Ishikawa (cell line): ENCODE results near the gene CA10.

ENCODE experiments used
- CEBPB ChIP-seq: IDR thresholded peaks from 2 replicates; pipeline ENCODE4 v1.6.1; 2012
- CREB1 ChIP-seq: IDR thresholded peaks from 2 replicates; pipeline ENCODE4 v1.6.1; 2012; ENCODE audit warnings: low read depth
- EGR1 ChIP-seq: IDR thresholded peaks from 2 replicates; pipeline ENCODE4 v1.6.1; 2012
- EP300 ChIP-seq: IDR thresholded peaks from 2 replicates; pipeline ENCODE4 v1.6.1; 2012; ENCODE audit warnings: borderline replicate concordance
- FOXM1 ChIP-seq: IDR thresholded peaks from 2 replicates; pipeline ENCODE4 v1.6.1; 2012; ENCODE audit warnings: low read depth, borderline replicate concordance
- NFIC ChIP-seq: IDR thresholded peaks from 2 replicates; pipeline ENCODE4 v1.6.1; 2012
- RAD21 ChIP-seq: IDR thresholded peaks from 2 replicates; pipeline ENCODE4 v1.6.1; 2012; ENCODE audit warnings: low read depth
- TAF1 ChIP-seq: IDR thresholded peaks from 2 replicates; pipeline ENCODE4 v1.6.1; 2012; ENCODE audit warnings: low read depth, mild to moderate bottlenecking
- TCF12 ChIP-seq: IDR thresholded peaks from 2 replicates; pipeline ENCODE4 v1.6.1; 2012; ENCODE audit warnings: low read depth
- TEAD4 ChIP-seq: IDR thresholded peaks from 2 replicates; pipeline ENCODE4 v1.6.1; 2012
- YY1 ChIP-seq: IDR thresholded peaks from 2 replicates; pipeline ENCODE4 v1.6.1; 2012; ENCODE audit warnings: low read depth
- ZBTB7A ChIP-seq: IDR thresholded peaks from 2 replicates; pipeline ENCODE4 v1.6.1; 2012; ENCODE audit warnings: low read depth
- TF ChIP-seq, protein P1 (sequence below): IDR thresholded peaks from 2 replicates; pipeline ENCODE4 v1.6.1; 2012
- TF ChIP-seq, protein P2 (sequence below): IDR thresholded peaks from 2 replicates; pipeline ENCODE4 v1.6.1; 2012
- TF ChIP-seq, protein P3 (sequence below): IDR thresholded peaks from 2 replicates; pipeline ENCODE4 v1.6.1; 2012; ENCODE audit warnings: low read depth, mild to moderate bottlenecking

Gene CA10

DNA sequence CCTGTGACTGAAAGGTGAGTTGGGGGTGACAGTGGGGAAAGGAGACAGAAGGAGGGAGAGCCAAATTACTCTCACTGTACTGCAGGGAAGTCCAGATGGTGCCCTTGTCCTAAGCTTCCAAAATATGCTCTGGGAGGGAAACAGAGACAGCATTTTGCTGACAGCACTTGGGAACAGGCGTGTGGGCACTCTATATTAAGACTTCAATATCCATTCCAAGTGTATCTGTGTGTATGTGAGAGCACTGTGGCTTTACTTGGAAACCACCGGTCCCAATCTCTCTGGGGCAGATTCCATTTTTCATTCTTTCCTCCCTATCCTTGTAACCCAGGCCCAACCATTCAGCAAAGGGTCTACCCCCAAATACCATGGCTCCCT, 490.8 kb downstream of the CA10 start:
- TF ChIP-seq NFIC (no peak), CREB1 (no peak), TEAD4 (no peak), EGR1 (no peak), YY1 (no peak), EP300 (no peak), ZBTB7A (no peak), RAD21 (no peak), TCF12 (no peak), FOXM1 (no peak), TAF1 (no peak)
- TF ChIP-seq, protein P1, sequence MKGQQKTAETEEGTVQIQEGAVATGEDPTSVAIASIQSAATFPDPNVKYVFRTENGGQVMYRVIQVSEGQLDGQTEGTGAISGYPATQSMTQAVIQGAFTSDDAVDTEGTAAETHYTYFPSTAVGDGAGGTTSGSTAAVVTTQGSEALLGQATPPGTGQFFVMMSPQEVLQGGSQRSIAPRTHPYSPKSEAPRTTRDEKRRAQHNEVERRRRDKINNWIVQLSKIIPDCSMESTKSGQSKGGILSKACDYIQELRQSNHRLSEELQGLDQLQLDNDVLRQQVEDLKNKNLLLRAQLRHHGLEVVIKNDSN = no peak
- TF ChIP-seq, protein P2, sequence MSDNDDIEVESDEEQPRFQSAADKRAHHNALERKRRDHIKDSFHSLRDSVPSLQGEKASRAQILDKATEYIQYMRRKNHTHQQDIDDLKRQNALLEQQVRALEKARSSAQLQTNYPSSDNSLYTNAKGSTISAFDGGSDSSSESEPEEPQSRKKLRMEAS = no peak
- TF ChIP-seq, protein P3, sequence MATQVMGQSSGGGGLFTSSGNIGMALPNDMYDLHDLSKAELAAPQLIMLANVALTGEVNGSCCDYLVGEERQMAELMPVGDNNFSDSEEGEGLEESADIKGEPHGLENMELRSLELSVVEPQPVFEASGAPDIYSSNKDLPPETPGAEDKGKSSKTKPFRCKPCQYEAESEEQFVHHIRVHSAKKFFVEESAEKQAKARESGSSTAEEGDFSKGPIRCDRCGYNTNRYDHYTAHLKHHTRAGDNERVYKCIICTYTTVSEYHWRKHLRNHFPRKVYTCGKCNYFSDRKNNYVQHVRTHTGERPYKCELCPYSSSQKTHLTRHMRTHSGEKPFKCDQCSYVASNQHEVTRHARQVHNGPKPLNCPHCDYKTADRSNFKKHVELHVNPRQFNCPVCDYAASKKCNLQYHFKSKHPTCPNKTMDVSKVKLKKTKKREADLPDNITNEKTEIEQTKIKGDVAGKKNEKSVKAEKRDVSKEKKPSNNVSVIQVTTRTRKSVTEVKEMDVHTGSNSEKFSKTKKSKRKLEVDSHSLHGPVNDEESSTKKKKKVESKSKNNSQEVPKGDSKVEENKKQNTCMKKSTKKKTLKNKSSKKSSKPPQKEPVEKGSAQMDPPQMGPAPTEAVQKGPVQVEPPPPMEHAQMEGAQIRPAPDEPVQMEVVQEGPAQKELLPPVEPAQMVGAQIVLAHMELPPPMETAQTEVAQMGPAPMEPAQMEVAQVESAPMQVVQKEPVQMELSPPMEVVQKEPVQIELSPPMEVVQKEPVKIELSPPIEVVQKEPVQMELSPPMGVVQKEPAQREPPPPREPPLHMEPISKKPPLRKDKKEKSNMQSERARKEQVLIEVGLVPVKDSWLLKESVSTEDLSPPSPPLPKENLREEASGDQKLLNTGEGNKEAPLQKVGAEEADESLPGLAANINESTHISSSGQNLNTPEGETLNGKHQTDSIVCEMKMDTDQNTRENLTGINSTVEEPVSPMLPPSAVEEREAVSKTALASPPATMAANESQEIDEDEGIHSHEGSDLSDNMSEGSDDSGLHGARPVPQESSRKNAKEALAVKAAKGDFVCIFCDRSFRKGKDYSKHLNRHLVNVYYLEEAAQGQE = no peak

DNA sequence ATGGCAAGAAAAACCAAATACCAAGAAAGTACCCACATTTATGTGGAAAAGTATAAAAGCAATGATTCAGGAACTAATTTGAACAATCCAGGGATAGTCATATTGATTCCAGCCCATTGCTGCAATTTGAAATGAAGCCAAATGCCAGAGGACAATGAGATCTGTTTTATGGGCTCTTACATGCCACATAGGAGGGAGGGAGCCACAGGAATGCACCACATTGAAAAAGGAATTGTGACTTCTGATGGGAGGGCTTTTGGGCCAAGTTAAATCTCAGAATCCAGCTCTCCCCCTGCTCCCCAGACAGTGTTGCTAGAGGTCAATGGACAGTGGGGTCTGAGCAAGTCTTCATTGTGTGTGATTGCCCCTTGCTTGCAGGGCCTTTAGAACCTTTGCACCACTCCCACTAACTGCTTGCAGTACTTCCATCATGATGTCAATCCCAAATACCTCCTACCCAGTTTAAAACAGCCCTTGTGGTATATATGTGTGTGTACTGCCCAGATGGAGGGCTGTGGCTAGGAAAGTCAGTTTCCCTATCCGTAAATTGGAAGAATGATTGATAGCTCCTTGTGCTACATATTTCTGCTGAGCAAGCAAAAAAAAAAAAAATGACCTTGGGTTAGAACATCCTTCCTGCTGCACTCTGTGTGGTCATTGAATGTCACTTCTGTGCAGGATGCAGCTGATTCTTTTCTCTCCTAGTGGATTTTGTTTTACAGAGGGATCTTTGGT, 491.4 kb downstream of the CA10 start:
- TF ChIP-seq YY1 (no peak), NFIC (no peak), EP300 (no peak), TCF12 (no peak), CREB1 (no peak)
- TF ChIP-seq, protein P3 = no peak
- TF ChIP-seq, protein P2 = no peak

DNA sequence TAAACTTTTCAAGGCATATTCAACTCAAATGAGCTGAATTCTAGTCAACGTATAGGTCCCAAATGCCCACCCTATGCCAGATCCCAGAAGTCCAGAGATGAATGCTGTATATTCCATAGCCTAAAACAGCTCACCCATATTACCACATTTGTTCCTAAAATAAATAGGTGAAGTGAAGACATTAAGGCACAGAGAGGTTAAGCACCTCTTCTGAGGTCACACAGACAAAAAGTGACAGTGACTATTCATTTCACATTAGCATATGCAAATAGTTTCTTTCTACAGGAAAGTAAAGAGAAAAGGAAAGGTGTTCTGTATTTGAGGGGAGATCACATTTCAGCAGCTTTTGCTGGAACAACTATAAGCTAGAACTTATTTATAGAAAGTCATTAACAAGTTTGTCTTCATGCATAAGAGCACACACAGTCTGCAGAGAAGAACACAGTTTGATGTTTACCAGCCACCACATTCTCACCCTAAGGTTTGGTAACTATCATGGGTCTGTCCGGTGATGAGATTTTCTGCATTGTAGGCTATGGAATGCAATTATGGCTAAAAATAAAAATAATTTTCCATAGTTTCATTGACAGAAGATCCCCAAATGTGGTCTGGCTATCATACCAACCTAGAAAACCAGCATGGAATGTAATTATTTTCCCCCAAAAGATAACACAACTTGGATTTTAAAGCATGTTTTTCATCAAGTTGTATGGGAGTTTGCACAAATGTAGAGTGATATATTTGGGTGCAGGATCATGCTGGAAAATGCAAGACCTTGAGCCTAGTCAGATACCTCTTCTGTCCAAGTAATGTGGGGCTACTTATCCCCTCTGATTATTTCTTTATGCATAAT, 496.1 kb downstream of the CA10 start:
- TF ChIP-seq TAF1 = no peak
- no peak for TF ChIP-seq YY1
- TF ChIP-seq NFIC = no peak
- TF ChIP-seq EGR1 = no peak

DNA sequence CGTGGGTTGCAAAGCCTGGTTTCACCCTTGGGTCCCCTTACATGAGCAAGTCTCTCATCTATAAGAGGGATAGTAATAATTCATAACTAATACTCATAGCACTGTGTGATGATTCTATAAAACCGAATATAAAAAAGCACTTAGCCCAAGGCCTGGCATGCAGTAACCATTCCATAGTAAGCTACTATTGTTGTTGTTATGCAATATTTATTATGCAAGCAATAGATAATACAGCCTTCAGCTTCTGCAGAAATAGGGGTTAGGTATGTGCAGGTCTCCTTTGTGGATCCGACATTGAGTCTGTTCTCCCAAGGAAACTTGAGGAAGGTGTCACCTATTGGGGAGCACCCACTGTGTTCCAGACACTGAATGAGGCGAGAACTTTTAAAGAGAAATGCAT, 497.1 kb downstream of the CA10 start:
- TF ChIP-seq CEBPB = no peak
- no peak for TF ChIP-seq TCF12
- TF ChIP-seq CREB1 = no peak
- TF ChIP-seq FOXM1 = no peak
- TF ChIP-seq, protein P1 = no peak
- TF ChIP-seq EGR1 = no peak
- no peak for TF ChIP-seq RAD21
- TF ChIP-seq, protein P3 = no peak
- no peak for TF ChIP-seq TAF1
- no peak for TF ChIP-seq ZBTB7A
- no peak for TF ChIP-seq NFIC
